ENCODE measurements around the gene ACOX3.

Gene ACOX3

DNA sequence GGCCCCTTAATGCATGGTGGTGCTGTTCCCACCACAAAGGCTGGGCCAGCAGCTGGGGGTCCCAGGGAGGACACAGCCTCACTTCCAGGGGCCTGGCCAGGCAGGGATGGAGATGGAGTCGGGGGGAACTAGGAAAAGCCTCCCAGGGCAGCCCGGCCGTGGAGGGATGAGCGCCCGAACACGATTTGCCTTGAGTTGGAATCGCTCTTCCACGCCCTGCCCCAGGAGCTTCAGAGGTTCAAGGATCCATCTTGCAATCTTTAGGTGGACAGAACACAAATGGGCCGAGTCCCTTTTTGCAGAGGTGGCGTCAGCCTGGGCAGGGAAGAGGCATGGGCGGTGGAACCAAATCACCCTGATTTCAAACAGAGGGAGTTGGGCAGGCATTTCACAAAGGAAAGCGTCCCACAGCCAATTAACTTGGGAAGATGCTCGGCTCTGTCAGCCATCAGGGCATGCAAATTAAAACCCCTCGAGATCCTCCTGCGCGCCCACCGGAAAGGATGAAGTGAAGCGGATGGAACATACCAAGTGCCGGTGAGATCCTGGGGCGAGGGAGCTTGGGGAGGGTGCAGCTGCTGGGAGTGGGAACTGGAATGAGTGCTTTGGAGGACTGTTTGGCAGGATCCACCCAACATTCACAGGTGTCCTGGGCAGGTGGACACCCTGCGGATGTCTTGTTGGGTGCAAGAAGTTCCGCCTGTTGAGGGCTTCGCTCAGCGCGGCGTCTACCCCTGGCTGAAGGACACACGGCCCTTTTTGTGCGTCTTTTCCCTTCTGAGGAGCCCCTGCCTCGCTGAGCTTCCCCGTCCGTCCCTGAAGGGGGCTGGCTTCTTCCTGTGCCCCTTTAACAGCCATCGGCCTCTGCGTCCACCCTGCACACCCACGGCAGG lies 95.2 kb downstream of the ACOX3 start:
- Histone ChIP-seq H3K27me3 (no peaks in the 10 kb centered on the region), H3K4me3 (ENCODE audit: low read depth, low read length) (no peak overlapping the region), H3K9me3 (no peaks in the 10 kb centered on the region), H3K36me3 (no peaks in the 10 kb centered on the region), H3K4me1 (no peaks in the 10 kb centered on the region)
- TF ChIP-seq, protein P1, sequence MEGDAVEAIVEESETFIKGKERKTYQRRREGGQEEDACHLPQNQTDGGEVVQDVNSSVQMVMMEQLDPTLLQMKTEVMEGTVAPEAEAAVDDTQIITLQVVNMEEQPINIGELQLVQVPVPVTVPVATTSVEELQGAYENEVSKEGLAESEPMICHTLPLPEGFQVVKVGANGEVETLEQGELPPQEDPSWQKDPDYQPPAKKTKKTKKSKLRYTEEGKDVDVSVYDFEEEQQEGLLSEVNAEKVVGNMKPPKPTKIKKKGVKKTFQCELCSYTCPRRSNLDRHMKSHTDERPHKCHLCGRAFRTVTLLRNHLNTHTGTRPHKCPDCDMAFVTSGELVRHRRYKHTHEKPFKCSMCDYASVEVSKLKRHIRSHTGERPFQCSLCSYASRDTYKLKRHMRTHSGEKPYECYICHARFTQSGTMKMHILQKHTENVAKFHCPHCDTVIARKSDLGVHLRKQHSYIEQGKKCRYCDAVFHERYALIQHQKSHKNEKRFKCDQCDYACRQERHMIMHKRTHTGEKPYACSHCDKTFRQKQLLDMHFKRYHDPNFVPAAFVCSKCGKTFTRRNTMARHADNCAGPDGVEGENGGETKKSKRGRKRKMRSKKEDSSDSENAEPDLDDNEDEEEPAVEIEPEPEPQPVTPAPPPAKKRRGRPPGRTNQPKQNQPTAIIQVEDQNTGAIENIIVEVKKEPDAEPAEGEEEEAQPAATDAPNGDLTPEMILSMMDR (IDR thresholded peaks at IDR 0.05; ENCODE audit: low read depth, low read length) = no peak
- DNase-seq = no peak

DNA sequence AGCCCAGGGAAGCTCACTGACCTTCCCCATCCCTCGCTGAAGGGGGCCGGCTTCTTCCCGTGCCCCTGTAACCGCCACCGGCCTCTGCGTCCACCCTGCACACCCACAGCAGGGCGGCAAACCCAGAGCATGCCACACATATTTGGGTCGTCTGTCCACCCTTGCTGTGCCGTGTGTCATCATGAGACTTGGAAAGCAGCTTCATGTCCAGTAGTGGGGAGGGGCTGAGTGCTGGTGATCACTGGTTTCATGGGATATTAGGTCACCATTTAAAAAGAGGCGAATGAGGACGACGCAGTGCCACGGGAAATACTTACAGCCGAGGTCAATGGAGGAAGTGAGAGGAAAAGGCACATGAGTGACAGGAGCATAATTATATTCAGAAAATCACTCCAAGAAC lies 96.1 kb downstream of the ACOX3 start:
- TF ChIP-seq, protein P1 (IDR thresholded peaks at IDR 0.05; ENCODE audit: low read depth, low read length) = no peak
- H3K4me1 ChIP-seq = no peaks in the 10 kb centered on the region
- no peaks in the 10 kb centered on the region for H3K27me3 ChIP-seq
- no peaks in the 10 kb centered on the region for H3K36me3 ChIP-seq
- DNase-seq = no peak
- no peaks in the 10 kb centered on the region for H3K9me3 ChIP-seq
- no peak overlapping the region for H3K4me3 ChIP-seq (ENCODE audit: low read depth, low read length)

DNA sequence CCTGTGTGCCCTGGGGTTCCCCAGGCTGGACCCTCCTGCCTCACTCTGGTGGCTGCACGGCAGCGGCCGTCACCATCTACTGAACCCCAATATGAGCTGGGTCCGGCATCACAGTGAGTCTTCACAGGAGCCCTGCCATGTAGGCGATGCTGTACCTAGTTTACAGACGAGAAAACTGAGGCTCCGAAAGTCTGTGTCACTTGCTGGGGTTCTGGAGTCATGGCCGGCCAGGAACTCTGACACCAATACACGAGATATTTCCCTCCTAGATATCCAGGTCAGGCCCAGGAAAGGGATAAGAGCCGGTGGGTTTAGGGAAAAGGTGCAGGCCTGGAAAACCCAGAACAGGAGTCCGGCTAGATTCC lies 96.6 kb downstream of the ACOX3 start:
- Histone ChIP-seq H3K9me3 (no peaks in the 10 kb centered on the region), H3K4me3 (ENCODE audit: low read depth, low read length) (no peak overlapping the region), H3K4me1 (no peaks in the 10 kb centered on the region), H3K36me3 (no peaks in the 10 kb centered on the region), H3K27me3 (no peaks in the 10 kb centered on the region)
- TF ChIP-seq, protein P1 (IDR thresholded peaks at IDR 0.05; ENCODE audit: low read depth, low read length) = no peak
- DNase-seq = no peak

DNA sequence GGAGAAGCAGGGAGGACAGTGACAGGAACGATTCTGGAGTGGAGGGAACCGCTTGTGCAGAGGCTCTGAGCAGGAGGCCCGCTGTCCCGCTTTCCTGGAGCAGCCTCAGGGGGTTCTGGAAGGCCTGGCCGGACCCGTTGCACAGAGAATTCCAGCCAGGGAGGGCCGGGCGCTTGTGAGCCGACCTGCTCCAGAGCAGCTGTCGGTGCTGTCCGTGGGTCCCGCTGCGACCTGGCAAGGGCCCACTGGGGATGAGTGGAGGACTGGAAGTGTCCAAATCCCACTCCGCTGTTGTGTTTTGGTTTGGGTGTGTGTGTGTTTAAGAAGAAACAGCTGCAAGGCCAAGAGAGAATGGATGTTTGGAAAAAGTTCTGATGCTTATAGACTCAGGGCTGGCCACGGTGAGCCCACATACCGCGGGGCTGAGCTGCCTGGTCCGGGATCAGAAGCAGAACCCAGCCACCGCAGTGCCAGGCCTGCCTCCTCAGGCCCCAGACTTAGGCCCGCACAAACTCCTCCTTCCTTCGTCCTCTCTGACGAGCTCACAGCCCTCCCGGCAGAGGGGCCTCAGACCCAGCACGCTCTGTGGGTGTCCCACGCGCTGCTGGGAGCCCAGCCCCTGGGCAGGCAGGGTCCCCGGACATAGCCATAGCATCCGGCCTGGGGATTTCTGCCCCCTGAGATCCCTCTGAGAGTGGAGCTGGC lies 97.1 kb downstream of the ACOX3 start:
- Histone ChIP-seq H3K9me3 (no peaks in the 10 kb centered on the region), H3K36me3 (no peaks in the 10 kb centered on the region), H3K4me3 (ENCODE audit: low read depth, low read length) (no peak overlapping the region), H3K4me1 (no peaks in the 10 kb centered on the region), H3K27me3 (no peaks in the 10 kb centered on the region)
- DNase-seq = no peak
- TF ChIP-seq, protein P1 (IDR thresholded peaks at IDR 0.05; ENCODE audit: low read depth, low read length) = no peak

DNA sequence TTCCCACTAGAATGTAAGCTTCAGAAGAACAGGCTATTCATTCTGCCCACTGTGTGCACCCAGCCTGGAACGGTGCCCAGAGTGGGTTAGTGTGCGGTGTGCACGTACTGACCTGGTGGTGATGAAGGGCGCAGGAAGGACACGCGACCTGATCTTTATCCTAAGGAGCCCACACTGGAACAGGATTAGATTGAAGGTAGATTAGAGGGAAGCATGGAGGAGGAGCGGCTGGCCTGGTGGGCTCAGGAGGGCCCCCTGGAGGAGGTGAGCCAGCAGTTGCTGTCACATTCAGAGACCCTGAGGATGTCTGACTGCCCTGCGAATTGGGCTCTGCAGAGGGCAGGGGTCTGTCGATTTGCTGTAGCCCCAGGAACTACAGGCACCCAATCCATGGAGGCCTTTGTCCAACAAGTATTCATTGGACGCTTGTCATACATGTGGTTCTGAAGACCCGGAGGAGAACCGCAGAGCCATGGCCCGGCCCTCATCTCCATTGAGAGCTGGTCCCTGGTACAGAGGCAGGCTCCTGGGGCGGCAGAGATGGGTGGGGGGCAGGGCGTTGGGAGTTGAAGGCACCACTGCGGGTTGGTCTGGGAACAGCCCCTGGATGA lies 97.8 kb downstream of the ACOX3 start:
- DNase-seq = no peak
- TF ChIP-seq, protein P1 (IDR thresholded peaks at IDR 0.05; ENCODE audit: low read depth, low read length) = peak; percentile 53
- Histone ChIP-seq H3K9me3 (no peaks in the 10 kb centered on the region), H3K4me3 (ENCODE audit: low read depth, low read length) (no peak overlapping the region), H3K27me3 (no peaks in the 10 kb centered on the region), H3K4me1 (no peaks in the 10 kb centered on the region), H3K36me3 (no peaks in the 10 kb centered on the region)

Data from BE2C (cell line).